ENCODE measurements around the gene ZNF322.
A peak's percentile ranks its signal among the peaks of the same experiment; 100 is the strongest.
"Not testable (repeated sequence)": the region's sequence is repeated elsewhere in the genome, so short reads cannot be mapped to it uniquely, and the experiment has no call there.

ZNF322 gene

GRCh38 chr6:26659042-26659999 lies at the start of gene ZNF322:
ZNF322 (minus strand) TSS chr6:26659746; CDS start chr6:26638553, 21,193 bp downstream.
- DNase-seq (ENCODE audit: low read depth): peak; percentile 78

GRCh38 chr6:26705780-26706179 lies 46.2 kb upstream of the ZNF322 start:
- DNase-seq (ENCODE audit: low read depth): not testable (repeated sequence)

GRCh38 chr6:26705352-26705751 lies 45.8 kb upstream of the ZNF322 start:
- DNase-seq (ENCODE audit: low read depth): not testable (repeated sequence)

GRCh38 chr6:26701023-26701747 lies 41.6 kb upstream of the ZNF322 start:
- not testable (repeated sequence) for DNase-seq (ENCODE audit: low read depth)

GRCh38 chr6:26697496-26697895 lies 38.0 kb upstream of the ZNF322 start:
- not testable (repeated sequence) for DNase-seq (ENCODE audit: low read depth)

GRCh38 chr6:26689324-26689947 lies 29.9 kb upstream of the ZNF322 start:
- DNase-seq (ENCODE audit: low read depth): not testable (repeated sequence)

- not testable (repeated sequence) for DNase-seq (ENCODE audit: low read depth)
Measured at GRCh38 chr6:26682435-26683042, 23.0 kb upstream of the ZNF322 start.

- DNase-seq (ENCODE audit: low read depth): not testable (repeated sequence)
Measured at GRCh38 chr6:26673287-26673686, 13.7 kb upstream of the ZNF322 start.

GRCh38 chr6:26670558-26670957 lies 11.0 kb upstream of the ZNF322 start:
- DNase-seq (ENCODE audit: low read depth): not testable (repeated sequence)

GRCh38 chr6:26670003-26670402 lies 10.5 kb upstream of the ZNF322 start:
- DNase-seq (ENCODE audit: low read depth): not testable (repeated sequence)

GRCh38 chr6:26660000-26660361 lies 435 bp upstream of the ZNF322 start:
- DNase-seq (ENCODE audit: low read depth): no peak

- no peak for DNase-seq (ENCODE audit: low read depth)
Measured at GRCh38 chr6:26657256-26657655, 2.3 kb downstream of the ZNF322 start.

GRCh38 chr6:26653007-26653406 lies 6.5 kb downstream of the ZNF322 start:
- no peak for DNase-seq (ENCODE audit: low read depth)

- no peak for DNase-seq (ENCODE audit: low read depth)
Measured at GRCh38 chr6:26651133-26651781, 8.3 kb downstream of the ZNF322 start.

- DNase-seq (ENCODE audit: low read depth): no peak
Measured at GRCh38 chr6:26646074-26646473, 13.5 kb downstream of the ZNF322 start.

GRCh38 chr6:26640806-26641205 lies 18.7 kb downstream of the ZNF322 start:
- no peak for DNase-seq (ENCODE audit: low read depth)

GRCh38 chr6:26629359-26629758 lies 30.2 kb downstream of the ZNF322 start:
- DNase-seq (ENCODE audit: low read depth): no peak

GRCh38 chr6:26627843-26628242 lies 31.7 kb downstream of the ZNF322 start:
- no peak for DNase-seq (ENCODE audit: low read depth)

GRCh38 chr6:26624557-26624956 lies 35.0 kb downstream of the ZNF322 start:
- DNase-seq (ENCODE audit: low read depth): no peak

GRCh38 chr6:26623339-26623859 lies 36.1 kb downstream of the ZNF322 start:
- no peak for DNase-seq (ENCODE audit: low read depth)
